ENCODE data around the gene SMG1.

DNA sequence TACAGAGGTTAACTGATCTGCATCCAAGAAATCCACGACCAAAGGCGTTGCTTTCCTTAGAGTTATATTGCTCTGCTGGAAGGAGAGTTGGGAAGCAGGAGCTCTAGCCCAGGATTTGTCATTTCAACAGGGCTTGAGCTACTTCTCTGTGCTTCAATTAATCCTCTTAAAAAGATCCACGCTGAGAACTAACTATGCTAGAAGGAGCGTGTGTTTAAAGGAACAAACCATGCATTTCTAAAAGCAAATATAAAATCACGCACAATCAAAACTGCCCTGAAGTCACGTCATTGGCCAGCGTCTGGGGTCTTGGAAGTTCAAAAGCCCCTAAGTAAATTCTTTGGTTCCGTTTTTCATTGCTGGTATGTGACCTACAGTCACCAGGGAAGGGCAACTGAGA lies 125.9 kb downstream of the SMG1 start:
- TF ChIP-seq, protein P1, sequence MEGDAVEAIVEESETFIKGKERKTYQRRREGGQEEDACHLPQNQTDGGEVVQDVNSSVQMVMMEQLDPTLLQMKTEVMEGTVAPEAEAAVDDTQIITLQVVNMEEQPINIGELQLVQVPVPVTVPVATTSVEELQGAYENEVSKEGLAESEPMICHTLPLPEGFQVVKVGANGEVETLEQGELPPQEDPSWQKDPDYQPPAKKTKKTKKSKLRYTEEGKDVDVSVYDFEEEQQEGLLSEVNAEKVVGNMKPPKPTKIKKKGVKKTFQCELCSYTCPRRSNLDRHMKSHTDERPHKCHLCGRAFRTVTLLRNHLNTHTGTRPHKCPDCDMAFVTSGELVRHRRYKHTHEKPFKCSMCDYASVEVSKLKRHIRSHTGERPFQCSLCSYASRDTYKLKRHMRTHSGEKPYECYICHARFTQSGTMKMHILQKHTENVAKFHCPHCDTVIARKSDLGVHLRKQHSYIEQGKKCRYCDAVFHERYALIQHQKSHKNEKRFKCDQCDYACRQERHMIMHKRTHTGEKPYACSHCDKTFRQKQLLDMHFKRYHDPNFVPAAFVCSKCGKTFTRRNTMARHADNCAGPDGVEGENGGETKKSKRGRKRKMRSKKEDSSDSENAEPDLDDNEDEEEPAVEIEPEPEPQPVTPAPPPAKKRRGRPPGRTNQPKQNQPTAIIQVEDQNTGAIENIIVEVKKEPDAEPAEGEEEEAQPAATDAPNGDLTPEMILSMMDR (IDR thresholded peaks at IDR 0.05): no peak
- no peak for TF ChIP-seq ZFX (IDR thresholded peaks at IDR 0.05; ENCODE audit: borderline replicate concordance)

Measured in 22Rv1 (cell line).